ENCODE data around the gene MYF6. TPM values are rescaled to one million over a fixed set of nuclear protein-coding genes. Genes with fewer than 3 reads are reported as not detected.

Gene MYF6
- total RNA-seq, 1 donor, result not detected

- no peaks in the 10 kb centered on the region for H3K9me3 ChIP-seq (ENCODE audit: low read depth, low read length)
- H2AFZ ChIP-seq (ENCODE audit: low read length), result no peak overlapping the region
- no peak overlapping the region for H3K27ac ChIP-seq (ENCODE audit: low read depth, low read length)
- no peaks in the 10 kb centered on the region for H3K36me3 ChIP-seq (ENCODE audit: insufficient read depth, low read length)
- peaks cover 23% of the 10 kb centered on the region for H3K4me1 ChIP-seq (ENCODE audit: insufficient read depth, low read length)
- DNase-seq (ENCODE audit: insufficient read length, low spot score, missing footprints), result no peak
- no peak overlapping the region for H3K4me2 ChIP-seq (ENCODE audit: insufficient read depth, low read length)
- H3K79me2 ChIP-seq (ENCODE audit: insufficient read depth, low read length), result no peaks in the 10 kb centered on the region
- peaks cover 2% of the 10 kb centered on the region for H3K27me3 ChIP-seq (ENCODE audit: insufficient read depth, low read length)
- H4K20me1 ChIP-seq (ENCODE audit: insufficient read depth, low read length), result no peaks in the 10 kb centered on the region
- no peak for TF ChIP-seq CTCF (IDR thresholded peaks at IDR 0.05; ENCODE audit: extremely low read depth, low read depth, low read length)
- no peak overlapping the region for H3K4me3 ChIP-seq (ENCODE audit: insufficient read depth, low read length)
These were observed 3.0 kb upstream of the MYF6 start for GRCh38 chr12:80704420-80704819.

GRCh38 chr12:80707830-80708258 is 410 bp downstream of the MYF6 start:
- no peaks in the 10 kb centered on the region for H3K9me3 ChIP-seq (ENCODE audit: low read depth, low read length)
- TF ChIP-seq CTCF (IDR thresholded peaks at IDR 0.05; ENCODE audit: extremely low read depth, low read depth, low read length), result no peak
- no peak overlapping the region for H3K27ac ChIP-seq (ENCODE audit: low read depth, low read length)
- no peak for DNase-seq (ENCODE audit: insufficient read length, low spot score, missing footprints)
- no peak overlapping the region for H2AFZ ChIP-seq (ENCODE audit: low read length)
- no peak overlapping the region for H3K4me3 ChIP-seq (ENCODE audit: insufficient read depth, low read length)
- no peaks in the 10 kb centered on the region for H4K20me1 ChIP-seq (ENCODE audit: insufficient read depth, low read length)
- H3K79me2 ChIP-seq (ENCODE audit: insufficient read depth, low read length), result no peaks in the 10 kb centered on the region
- H3K36me3 ChIP-seq (ENCODE audit: insufficient read depth, low read length), result no peaks in the 10 kb centered on the region
- peaks cover 11% of the 10 kb centered on the region for H3K4me1 ChIP-seq (ENCODE audit: insufficient read depth, low read length)
- H3K27me3 ChIP-seq (ENCODE audit: insufficient read depth, low read length), result peaks cover 2% of the 10 kb centered on the region
- peak overlapping the region; percentile 80 for H3K4me2 ChIP-seq (ENCODE audit: insufficient read depth, low read length)

GRCh38 chr12:80708259-80708974 is 983 bp downstream of the MYF6 start:
- no peak overlapping the region for H3K27ac ChIP-seq (ENCODE audit: low read depth, low read length)
- H3K36me3 ChIP-seq (ENCODE audit: insufficient read depth, low read length), result no peaks in the 10 kb centered on the region
- peaks cover 2% of the 10 kb centered on the region for H3K27me3 ChIP-seq (ENCODE audit: insufficient read depth, low read length)
- peak overlapping the region; percentile 94 for H2AFZ ChIP-seq (ENCODE audit: low read length)
- DNase-seq (ENCODE audit: insufficient read length, low spot score, missing footprints), result peak; percentile 67
- TF ChIP-seq CTCF (IDR thresholded peaks at IDR 0.05; ENCODE audit: extremely low read depth, low read depth, low read length), result no peak
- peak overlapping the region; percentile 80 for H3K4me2 ChIP-seq (ENCODE audit: insufficient read depth, low read length)
- no peaks in the 10 kb centered on the region for H3K79me2 ChIP-seq (ENCODE audit: insufficient read depth, low read length)
- H3K9me3 ChIP-seq (ENCODE audit: low read depth, low read length), result no peaks in the 10 kb centered on the region
- H3K4me3 ChIP-seq (ENCODE audit: insufficient read depth, low read length), result peak overlapping the region; percentile 57
- H3K4me1 ChIP-seq (ENCODE audit: insufficient read depth, low read length), result peaks cover 5% of the 10 kb centered on the region
- no peaks in the 10 kb centered on the region for H4K20me1 ChIP-seq (ENCODE audit: insufficient read depth, low read length)

- Histone ChIP-seq H3K4me3 (ENCODE audit: insufficient read depth, low read length) (peak overlapping the region; percentile 57), H2AFZ (ENCODE audit: low read length) (peak overlapping the region; percentile 94)
These were observed 1.5 kb downstream of the MYF6 start for GRCh38 chr12:80708975-80709328.

More at GRCh38 chr12:80708975-80709328, 1.5 kb downstream of the MYF6 start:
- H3K36me3 ChIP-seq (ENCODE audit: insufficient read depth, low read length), result no peaks in the 10 kb centered on the region
- H3K27ac ChIP-seq (ENCODE audit: low read depth, low read length), result no peak overlapping the region
- H3K9me3 ChIP-seq (ENCODE audit: low read depth, low read length), result no peaks in the 10 kb centered on the region
- peaks cover 3% of the 10 kb centered on the region for H3K4me1 ChIP-seq (ENCODE audit: insufficient read depth, low read length)
- H3K4me2 ChIP-seq (ENCODE audit: insufficient read depth, low read length), result peak overlapping the region; percentile 80
- no peak for TF ChIP-seq CTCF (IDR thresholded peaks at IDR 0.05; ENCODE audit: extremely low read depth, low read depth, low read length)
- DNase-seq (ENCODE audit: insufficient read length, low spot score, missing footprints), result no peak
- no peaks in the 10 kb centered on the region for H3K79me2 ChIP-seq (ENCODE audit: insufficient read depth, low read length)
- no peaks in the 10 kb centered on the region for H4K20me1 ChIP-seq (ENCODE audit: insufficient read depth, low read length)
- H3K27me3 ChIP-seq (ENCODE audit: insufficient read depth, low read length), result peaks cover 2% of the 10 kb centered on the region

Measured in osteoblast (primary cell).